Loucy (cell line): ENCODE data around the gene AP2B1.

ENCODE experiments used
- CTCF ChIP-seq: fragments of 200-600 bp; sonication (generic); conservative IDR thresholded peaks from 2 replicates; pipeline ENCODE4 v1.5.1; 2014; ENCODE audit warnings: mild to moderate bottlenecking, antibody characterized with exemption, low read length
- EZH2phosphoT487 ChIP-seq: fragments of 200-600 bp; IDR thresholded peaks from 2 replicates; pipeline ENCODE4 v1.6.1; 2018; ENCODE audit warnings: antibody characterized with exemption, mild to moderate bottlenecking, moderate library complexity, borderline replicate concordance

- TF ChIP-seq CTCF = peak; percentile 73
- TF ChIP-seq EZH2phosphoT487 = no peak
Observed at GRCh38 chr17:35766903-35767510, 179.9 kb downstream of the AP2B1 start.
